PC-3 (cell line): ENCODE data around the gene TIGD6. TPM values are rescaled to one million over a fixed set of nuclear protein-coding genes. Genes with fewer than 3 reads are reported as not detected.

Source experiments
- ATAC-seq: fragments of 200-7000 bp; cut with Tn5 transposase; 2 replicates; pipeline ENCODE4 v1.9.1; 2020; ENCODE audit warnings: mild to moderate bottlenecking, moderate library complexity
- BruUV-seq: library from RNA; stranded (reverse); fragments of 400-500 nt; replicated peaks from 2 replicates; lab custom pipeline; 2021; lab: Mats Ljungman, UMichigan
- CTCF ChIA-PET: fragments of 300-600 bp; sonication (Branson Sonifier 250); formaldehyde crosslinking; loops from one replicate; lab custom pipeline; 2022; ENCODE audit warnings: antibody characterized with exemption; lab: Charles Lee
- POLR2A ChIA-PET: fragments of 300-600 bp; sonication (Branson Sonifier 250); formaldehyde crosslinking; loops from one replicate; lab custom pipeline; 2022; ENCODE audit warnings: antibody characterized with exemption; ENCODE audit not compliant: unreplicated experiment; lab: Charles Lee
- DNase-seq: peaks from one replicate; pipeline ENCODE4 v3.0.0-alpha.2; 2015
- H2AFZ ChIP-seq: fragments of 300-600 bp; sonication (generic); 2 replicates; pipeline ENCODE4 v1.6.0; 2016; ENCODE audit warnings: antibody characterized with exemption, low read length
- H3F3A ChIP-seq: fragments of 300-600 bp; sonication (generic); one replicate; pipeline ENCODE4 v1.6.0; 2017; ENCODE audit warnings: antibody characterized with exemption, low read length, control low read depth, mild to moderate bottlenecking; ENCODE audit not compliant: unreplicated experiment
- H3K27ac ChIP-seq: fragments of 300-600 bp; sonication (generic); 2 replicates; pipeline ENCODE4 v1.5.1; 2016; ENCODE audit warnings: mild to moderate bottlenecking, low read length
- H3K27me3 ChIP-seq: fragments of 300-600 bp; sonication (generic); 2 replicates; pipeline ENCODE4 v1.6.1; 2016; ENCODE audit warnings: low read length, mixed read lengths
- H3K36me3 ChIP-seq: fragments of 300-600 bp; sonication (generic); 2 replicates; pipeline ENCODE4 v1.6.1; 2016; ENCODE audit warnings: low read depth, mixed run types, low read length, mixed read lengths
- H3K4me1 ChIP-seq: fragments of 300-600 bp; sonication (generic); 2 replicates; pipeline ENCODE4 v1.5.1; 2016; ENCODE audit warnings: low read length; ENCODE audit not compliant: insufficient read depth
- H3K4me2 ChIP-seq: fragments of 300-600 bp; sonication (generic); 2 replicates; pipeline ENCODE4 v1.6.0; 2016; ENCODE audit warnings: low read length
- H3K4me3 ChIP-seq: fragments of 300-600 bp; sonication (generic); 2 replicates; pipeline ENCODE4 v1.5.1; 2016; ENCODE audit warnings: mild to moderate bottlenecking, low read length, mixed read lengths
- H3K79me2 ChIP-seq: fragments of 300-600 bp; sonication (generic); 2 replicates; pipeline ENCODE4 v1.6.1; 2017; ENCODE audit warnings: low read length, mixed read lengths
- H3K9ac ChIP-seq: fragments of 300-600 bp; sonication (generic); 2 replicates; pipeline ENCODE4 v1.6.0; 2016; ENCODE audit warnings: mild to moderate bottlenecking, low read length
- H3K9me2 ChIP-seq: fragments of 300-600 bp; sonication (generic); replicated peaks from 2 replicates; pipeline ENCODE4 v1.6.1; 2016; ENCODE audit warnings: mixed run types, low read length, mixed read lengths
- H3K9me3 ChIP-seq: fragments of 300-600 bp; sonication (generic); 2 replicates; pipeline ENCODE4 v1.6.1; 2016; ENCODE audit warnings: low read length, mixed read lengths
- H4K20me1 ChIP-seq: fragments of 300-600 bp; sonication (generic); 2 replicates; pipeline ENCODE4 v1.6.1; 2016; ENCODE audit warnings: low read length, mixed read lengths
- EZH2 ChIP-seq: fragments of 300-600 bp; sonication (generic); IDR thresholded peaks from one replicate; pipeline ENCODE4 v1.6.1; 2017; ENCODE audit warnings: antibody characterized with exemption, mild to moderate bottlenecking, low read length; ENCODE audit not compliant: unreplicated experiment
- EZH2phosphoT487 ChIP-seq: fragments of 300-600 bp; sonication (generic); IDR thresholded peaks from 2 replicates; pipeline ENCODE4 v1.6.1; 2018; ENCODE audit warnings: mild to moderate bottlenecking, antibody characterized with exemption, low read length, borderline replicate concordance
- intact Hi-C: fragments of 100-400 bp; cut with micrococcal nuclease; formaldehyde crosslinking; loops from 2 replicates; pipeline ENCODE4 v1.9.0; 2023
- total RNA-seq: library from RNA; depleted of rRNA; stranded (reverse); fragments of >200 nt; gene quantifications from 2 replicates; pipeline ENCODE4 v1.2.3, GENCODE V29; 2014
- TF ChIP-seq, protein P1 (sequence below): fragments of 300-600 bp; sonication (generic); conservative IDR thresholded peaks from 2 replicates; pipeline ENCODE4 v1.5.1; 2017; ENCODE audit warnings: antibody characterized with exemption, low read depth, mild to moderate bottlenecking, low read length

The TIGD6 gene
- total RNA-seq, 1 experiment from 2014 or later: 3.8 TPM

- Histone ChIP-seq H3K79me2 (peaks cover 20% of the 10 kb centered on the region), H3K27ac (no peak overlapping the region), H3K9me2 (no peaks in the 10 kb centered on the region), H3K9me3 (no peaks in the 10 kb centered on the region), H3K4me2 (no peak overlapping the region), H3K27me3 (no peaks in the 10 kb centered on the region), H3K4me3 (no peak overlapping the region), H3K36me3 (peaks cover 74% of the 10 kb centered on the region), H3K4me1 (peaks cover 34% of the 10 kb centered on the region), H4K20me1 (0 out of 2 replicates have a peak, but pooled peaks cover 5% of the 10 kb centered on the region), H3K9ac (no peak overlapping the region), H3F3A (peaks cover 11% of the 10 kb centered on the region), H2AFZ (no peak overlapping the region)
- BruUV-seq: no TSS peak
- DNase-seq (no peak), ATAC-seq (no peak)
- ChIA-PET CTCF (no interaction called here), POLR2A (no interaction called here)
- intact Hi-C loops: no loop called here
- TF ChIP-seq, protein P1, sequence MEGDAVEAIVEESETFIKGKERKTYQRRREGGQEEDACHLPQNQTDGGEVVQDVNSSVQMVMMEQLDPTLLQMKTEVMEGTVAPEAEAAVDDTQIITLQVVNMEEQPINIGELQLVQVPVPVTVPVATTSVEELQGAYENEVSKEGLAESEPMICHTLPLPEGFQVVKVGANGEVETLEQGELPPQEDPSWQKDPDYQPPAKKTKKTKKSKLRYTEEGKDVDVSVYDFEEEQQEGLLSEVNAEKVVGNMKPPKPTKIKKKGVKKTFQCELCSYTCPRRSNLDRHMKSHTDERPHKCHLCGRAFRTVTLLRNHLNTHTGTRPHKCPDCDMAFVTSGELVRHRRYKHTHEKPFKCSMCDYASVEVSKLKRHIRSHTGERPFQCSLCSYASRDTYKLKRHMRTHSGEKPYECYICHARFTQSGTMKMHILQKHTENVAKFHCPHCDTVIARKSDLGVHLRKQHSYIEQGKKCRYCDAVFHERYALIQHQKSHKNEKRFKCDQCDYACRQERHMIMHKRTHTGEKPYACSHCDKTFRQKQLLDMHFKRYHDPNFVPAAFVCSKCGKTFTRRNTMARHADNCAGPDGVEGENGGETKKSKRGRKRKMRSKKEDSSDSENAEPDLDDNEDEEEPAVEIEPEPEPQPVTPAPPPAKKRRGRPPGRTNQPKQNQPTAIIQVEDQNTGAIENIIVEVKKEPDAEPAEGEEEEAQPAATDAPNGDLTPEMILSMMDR: no peak
- TF ChIP-seq EZH2phosphoT487 (no peak), EZH2 (no peak)
Measured at GRCh38 chr5:150024346-150024984, 24.0 kb upstream of the TIGD6 start.

DNA sequence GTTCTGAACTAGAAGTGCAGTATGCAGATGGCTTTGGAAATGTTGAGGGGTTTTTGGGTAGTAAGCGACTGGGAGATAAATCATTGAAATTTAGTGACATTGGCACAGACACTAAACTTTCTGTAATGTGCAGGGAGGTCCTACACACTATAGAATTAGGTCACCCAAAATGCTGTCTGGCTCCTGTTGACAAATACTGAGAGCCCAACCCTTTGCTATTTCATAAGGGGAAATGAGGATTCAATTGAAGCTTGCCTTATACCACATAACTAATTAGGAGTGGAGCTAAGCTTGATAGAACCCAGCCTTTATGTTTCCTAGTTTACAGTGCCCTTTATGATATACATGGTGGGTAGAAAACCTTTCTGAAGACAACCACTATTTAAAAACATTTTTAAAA lies 22.7 kb upstream of the TIGD6 start:
- H3K27me3 ChIP-seq: no peaks in the 10 kb centered on the region
- ChIA-PET CTCF (no interaction called here), POLR2A (no interaction called here)
- no peak overlapping the region for H3K4me3 ChIP-seq
- peaks cover 39% of the 10 kb centered on the region for H3K4me1 ChIP-seq
- no peak for ATAC-seq
- peaks cover 9% of the 10 kb centered on the region for H4K20me1 ChIP-seq
- H3K4me2 ChIP-seq: no peak overlapping the region
- BruUV-seq: no TSS peak
- peaks cover 11% of the 10 kb centered on the region for H3F3A ChIP-seq
- H3K9me2 ChIP-seq: no peaks in the 10 kb centered on the region
- H2AFZ ChIP-seq: no peak overlapping the region
- TF ChIP-seq, protein P1: no peak
- TF ChIP-seq EZH2 (no peak), EZH2phosphoT487 (no peak)
- peak overlapping the region; percentile 79; the same call in 1 of the 2 replicates for H3K27ac ChIP-seq
- DNase-seq: no peak
- intact Hi-C loops: no loop called here
- no peak overlapping the region for H3K9ac ChIP-seq
- H3K9me3 ChIP-seq: no peaks in the 10 kb centered on the region
- peaks cover 79% of the 10 kb centered on the region for H3K36me3 ChIP-seq
- peaks cover 32% of the 10 kb centered on the region for H3K79me2 ChIP-seq

- Histone ChIP-seq H3K4me3 (peak overlapping the region; percentile 27; the same call in 1 of the 2 replicates), H3K9ac (peak overlapping the region; percentile 28), H3K27ac (peak overlapping the region; percentile 79), H3F3A (peaks cover 11% of the 10 kb centered on the region), H3K9me2 (no peaks in the 10 kb centered on the region), H3K9me3 (no peaks in the 10 kb centered on the region), H4K20me1 (peaks cover 12% of the 10 kb centered on the region), H3K27me3 (no peaks in the 10 kb centered on the region), H3K36me3 (peaks cover 78% of the 10 kb centered on the region), H3K79me2 (peaks cover 35% of the 10 kb centered on the region), H3K4me2 (peak overlapping the region; percentile 62), H3K4me1 (peaks cover 43% of the 10 kb centered on the region), H2AFZ (no peak overlapping the region)
- CTCF ChIA-PET: no interaction called here
- no peak for DNase-seq
- BruUV-seq: no TSS peak
- POLR2A ChIA-PET: interaction anchor here (0.7 kb wide), 1 partner anchor 14 kb away, joined by 5 read pairs; no protein-coding TSS in a partner anchor
- TF ChIP-seq EZH2 (no peak), EZH2phosphoT487 (no peak)
- TF ChIP-seq, protein P1: no peak
- intact Hi-C loops: loop anchor here (1.0 kb wide), 2 partner anchors 22 to 31 kb away; partner anchors contain the start of genes HMGXB3 and TIGD6
- ATAC-seq: no peak
Measured at GRCh38 chr5:150022681-150023080, 22.2 kb upstream of the TIGD6 start.
